GM18519 (cell line): ENCODE results near the gene ARID3A.

ENCODE experiments used
- ATAC-seq: cut with Tn5 transposase; IDR thresholded peaks from one replicate; pipeline ENCODE4 v1.9.1; 2021; ENCODE audit warnings: mild to moderate bottlenecking, moderate library complexity; ENCODE audit not compliant: unreplicated experiment, low FRiP score

The ARID3A gene

GRCh38 chr19:998064-998463 lies 72.2 kb downstream of the ARID3A start:
- no peak for ATAC-seq

DNA sequence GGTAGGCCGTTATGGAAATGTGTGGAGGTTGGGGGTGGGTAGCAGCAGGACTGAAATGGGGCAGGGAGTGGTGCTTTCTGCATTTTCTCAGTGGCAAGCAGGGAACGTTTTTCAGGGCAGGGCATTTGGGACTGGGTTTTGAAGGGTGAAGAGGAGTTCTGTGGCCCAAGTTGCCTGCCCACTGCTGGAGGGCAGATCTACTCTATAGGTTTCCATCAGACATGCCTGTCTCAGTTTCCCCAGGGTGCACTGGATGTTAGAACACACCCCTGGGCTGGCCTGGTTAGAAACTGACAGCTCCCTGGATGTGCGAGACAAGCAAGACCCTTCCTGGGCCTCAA lies 73.5 kb downstream of the ARID3A start:
- no peak for ATAC-seq

GRCh38 chr19:1000095-1000494 lies 74.3 kb downstream of the ARID3A start, which contains the start of gene GRIN3B:
Gene GRIN3B, plus strand, starts transcription at chr19:1000419. Its CDS starts 19 bp downstream, at chr19:1000438.
- no peak for ATAC-seq

- ATAC-seq, result no peak
Observed at GRCh38 chr19:1000591-1001537, 75.0 kb downstream of the ARID3A start.

DNA sequence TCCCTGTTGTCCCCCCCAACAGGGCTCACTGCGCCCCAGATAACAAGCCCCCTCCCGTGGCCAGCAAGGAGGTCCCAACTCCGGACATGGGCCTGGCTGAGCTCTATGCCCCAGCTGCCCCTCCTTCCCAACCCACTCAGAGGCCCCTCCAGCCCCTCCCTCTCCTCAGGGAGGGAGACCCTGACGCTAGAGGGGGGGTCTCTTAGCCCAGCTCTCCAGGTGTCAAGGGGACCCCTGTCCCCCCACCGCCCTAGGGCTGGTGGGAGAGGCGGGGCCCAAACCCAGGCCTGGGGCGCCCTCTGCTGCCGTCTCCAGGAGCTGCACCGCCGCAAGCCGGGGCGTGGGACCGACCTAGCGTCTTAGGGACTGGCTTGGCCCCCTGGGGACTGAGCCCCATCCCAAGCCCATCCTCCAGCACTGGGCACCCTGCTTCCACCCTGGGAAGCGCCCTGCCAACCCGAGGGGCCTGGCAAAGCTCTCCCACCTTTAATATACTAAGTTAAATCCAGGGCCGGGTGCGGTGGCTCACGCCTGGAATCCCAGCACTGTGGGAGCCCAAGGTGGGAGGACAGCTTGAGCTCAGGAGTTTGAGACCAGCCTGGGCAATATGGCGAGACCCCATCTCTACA lies 75.8 kb downstream of the ARID3A start:
- no peak for ATAC-seq

DNA sequence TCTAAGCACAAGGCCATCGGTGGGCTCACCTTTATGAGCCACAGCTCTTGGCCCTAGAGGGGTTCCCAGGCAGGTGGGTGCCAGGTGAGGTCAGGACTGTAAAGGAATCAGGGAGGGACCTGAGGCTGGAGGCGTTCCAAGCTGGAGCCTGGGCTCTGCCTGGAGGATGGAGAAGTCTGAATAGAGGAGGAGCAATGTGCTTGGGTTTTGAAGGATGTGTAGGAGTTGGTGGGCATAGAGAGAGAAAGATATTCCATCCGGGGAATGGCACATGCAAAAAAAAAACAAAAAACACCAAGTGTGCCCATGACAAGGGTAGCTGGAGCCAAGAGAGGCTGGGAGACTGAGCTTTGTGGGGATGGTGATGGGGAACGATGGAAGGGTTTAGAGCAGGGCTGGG lies 76.8 kb downstream of the ARID3A start:
- no peak for ATAC-seq

DNA sequence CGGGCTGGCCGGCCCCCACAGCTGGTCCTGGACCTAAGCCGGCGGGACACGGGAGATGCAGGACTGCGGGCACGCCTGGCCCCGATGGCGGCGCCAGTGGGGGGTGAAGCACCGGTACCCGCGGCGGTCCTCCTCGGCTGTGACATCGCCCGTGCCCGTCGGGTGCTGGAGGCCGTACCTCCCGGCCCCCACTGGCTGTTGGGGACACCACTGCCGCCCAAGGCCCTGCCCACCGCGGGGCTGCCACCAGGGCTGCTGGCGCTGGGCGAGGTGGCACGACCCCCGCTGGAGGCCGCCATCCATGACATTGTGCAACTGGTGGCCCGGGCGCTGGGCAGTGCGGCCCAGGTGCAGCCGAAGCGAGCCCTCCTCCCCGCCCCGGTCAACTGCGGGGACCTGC lies 77.4 kb downstream of the ARID3A start:
- ATAC-seq, result no peak

DNA sequence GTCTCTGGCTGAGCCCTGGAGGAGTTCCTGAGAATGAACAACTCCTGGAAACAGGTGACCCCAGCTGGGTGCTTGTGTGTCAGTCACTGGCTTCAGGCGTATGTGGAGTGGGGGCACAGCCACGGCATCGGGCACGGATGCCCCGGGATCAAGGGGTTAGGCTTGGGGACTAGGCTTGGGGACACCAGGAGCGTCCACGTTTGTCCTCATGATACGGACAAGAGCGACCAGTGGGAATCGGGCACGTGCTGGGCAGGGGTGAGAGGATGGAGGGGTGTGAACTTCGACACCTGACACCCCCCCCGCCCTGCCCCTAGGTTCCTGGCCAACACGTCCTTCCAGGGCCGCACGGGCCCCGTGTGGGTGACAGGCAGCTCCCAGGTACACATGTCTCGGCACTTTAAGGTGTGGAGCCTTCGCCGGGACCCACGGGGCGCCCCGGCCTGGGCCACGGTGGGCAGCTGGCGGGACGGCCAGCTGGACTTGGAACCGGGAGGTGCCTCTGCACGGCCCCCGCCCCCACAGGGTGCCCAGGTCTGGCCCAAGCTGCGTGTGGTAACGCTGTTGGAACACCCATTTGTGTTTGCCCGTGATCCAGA lies 78.5 kb downstream of the ARID3A start:
- ATAC-seq, result no peak

- ATAC-seq, result no peak
Observed at GRCh38 chr19:1004803-1005664, 79.2 kb downstream of the ARID3A start.

GRCh38 chr19:1006711-1007398 lies 81.0 kb downstream of the ARID3A start:
- ATAC-seq, result no peak

- ATAC-seq, result no peak
Observed at GRCh38 chr19:1007399-1008251, 81.8 kb downstream of the ARID3A start.

DNA sequence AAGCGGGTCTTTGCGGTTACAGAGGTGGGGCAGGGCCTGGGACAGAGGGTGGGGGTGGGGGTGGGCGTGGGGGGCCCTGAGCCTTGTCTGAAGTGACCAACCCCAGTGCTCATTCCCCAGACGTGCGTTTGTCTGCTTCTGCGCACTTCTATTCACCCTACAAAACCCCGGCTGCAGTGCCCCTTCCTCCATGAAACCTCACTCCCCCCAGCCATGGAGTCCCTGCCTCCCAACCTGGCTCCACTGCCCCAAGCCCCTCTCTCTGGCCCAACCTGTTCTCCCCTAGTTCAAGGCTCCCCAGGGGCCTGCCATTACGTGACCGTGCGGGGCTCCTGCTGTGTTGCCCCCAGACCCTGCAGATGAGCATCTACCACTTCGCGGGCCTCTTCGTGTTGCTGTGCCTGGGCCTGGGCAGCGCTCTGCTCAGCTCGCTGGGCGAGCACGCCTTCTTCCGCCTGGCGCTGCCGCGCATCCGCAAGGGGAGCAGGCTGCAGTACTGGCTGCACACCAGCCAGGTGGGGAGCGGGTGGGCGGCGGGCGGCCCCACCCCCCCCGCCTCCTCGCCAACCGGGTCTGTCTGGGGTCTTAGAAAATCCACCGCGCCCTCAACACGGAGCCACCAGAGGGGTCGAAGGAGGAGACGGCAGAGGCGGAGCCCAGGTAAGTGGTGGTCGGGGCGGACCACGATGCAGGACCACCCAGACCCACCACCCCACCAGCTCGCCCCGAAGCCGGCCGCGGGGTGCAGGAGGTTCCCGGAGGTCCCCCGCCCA lies 82.6 kb downstream of the ARID3A start:
- ATAC-seq, result no peak

DNA sequence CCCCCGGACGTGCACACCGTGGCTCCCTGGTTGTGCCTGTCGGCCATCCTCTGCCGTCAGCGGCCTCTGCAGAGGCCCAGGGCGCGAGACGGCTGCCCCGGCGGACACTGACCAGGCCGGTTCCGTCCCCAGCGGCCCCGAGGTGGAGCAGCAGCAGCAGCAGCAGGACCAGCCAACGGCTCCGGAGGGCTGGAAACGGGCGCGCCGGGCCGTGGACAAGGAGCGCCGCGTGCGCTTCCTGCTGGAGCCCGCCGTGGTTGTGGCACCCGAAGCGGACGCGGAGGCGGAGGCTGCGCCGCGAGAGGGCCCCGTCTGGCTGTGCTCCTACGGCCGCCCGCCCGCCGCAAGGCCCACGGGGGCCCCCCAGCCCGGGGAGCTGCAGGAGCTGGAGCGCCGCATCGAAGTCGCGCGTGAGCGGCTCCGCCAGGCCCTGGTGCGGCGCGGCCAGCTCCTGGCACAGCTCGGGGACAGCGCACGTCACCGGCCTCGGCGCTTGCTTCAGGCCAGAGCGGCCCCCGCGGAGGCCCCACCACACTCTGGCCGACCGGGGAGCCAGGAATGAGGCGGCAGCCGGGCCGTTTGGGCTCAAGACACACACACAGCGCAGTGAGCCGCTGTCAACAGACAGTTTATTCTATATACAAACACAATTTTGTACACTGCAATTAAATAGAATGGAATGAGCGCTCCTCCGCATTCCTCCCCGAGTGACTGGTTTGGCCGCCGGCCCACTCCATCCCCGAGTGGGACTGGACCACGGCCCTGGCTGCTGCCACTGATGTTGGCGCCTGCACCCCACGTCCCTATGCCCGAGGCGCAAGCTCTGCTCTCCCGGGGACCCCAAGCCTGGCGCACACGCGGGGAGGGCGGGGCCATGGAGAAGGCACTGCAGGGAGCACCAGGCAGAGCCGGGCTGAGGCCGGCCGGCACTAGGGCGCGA lies 83.5 kb downstream of the ARID3A start:
- ATAC-seq, result no peak

- ATAC-seq, result no peak
Observed at GRCh38 chr19:1009981-1010538, 84.2 kb downstream of the ARID3A start.

- no peak for ATAC-seq
Observed at GRCh38 chr19:1010586-1011510, 85.0 kb downstream of the ARID3A start.

- no peak for ATAC-seq
Observed at GRCh38 chr19:1011831-1012333, 86.0 kb downstream of the ARID3A start.
